PC-9 (cell line): ENCODE measurements around the gene KRT16. TPM values are rescaled to one million over a fixed set of nuclear protein-coding genes. Genes with fewer than 3 reads are reported as not detected.

Source experiments
- BruUV-seq: library from RNA; stranded (reverse); fragments of 400-500 nt; replicated peaks from 2 replicates; lab custom pipeline; 2021; lab: Mats Ljungman, UMichigan
- CTCF ChIA-PET: fragments of 300-600 bp; sonication (Branson Sonifier 250); formaldehyde crosslinking; loops from one replicate; lab custom pipeline; 2022; ENCODE audit warnings: antibody characterized with exemption; lab: Charles Lee
- POLR2A ChIA-PET: fragments of 300-600 bp; sonication (Branson Sonifier 250); formaldehyde crosslinking; loops from one replicate; lab custom pipeline; 2022; ENCODE audit warnings: antibody characterized with exemption; ENCODE audit not compliant: unreplicated experiment; lab: Charles Lee
- DNase-seq, 2 experiments: peaks; one replicate each; pipeline versions ENCODE4 v3.0.0 to v3.0.0-alpha.2; 2015 to 2022; ENCODE audit warnings: mixed read lengths in 1 of 2
- H2AFZ ChIP-seq: fragments of 200-600 bp; sonication (generic); 2 replicates; pipeline ENCODE4 v1.8.1; 2017; ENCODE audit warnings: antibody characterized with exemption
- H3F3A ChIP-seq: fragments of 200-600 bp; sonication (generic); 2 replicates; pipeline ENCODE4 v1.8.1; 2017; ENCODE audit warnings: antibody characterized with exemption, mild to moderate bottlenecking, low read depth; ENCODE audit not compliant: insufficient read depth
- H3K27ac ChIP-seq: fragments of 200-600 bp; sonication (generic); 2 replicates; pipeline ENCODE4 v1.6.1; 2016; ENCODE audit warnings: mixed run types
- H3K27me3 ChIP-seq: fragments of 200-600 bp; sonication (generic); 2 replicates; pipeline ENCODE4 v1.6.1; 2016; ENCODE audit warnings: low read depth, mixed run types; ENCODE audit not compliant: insufficient read depth
- H3K36me3 ChIP-seq: fragments of 200-600 bp; sonication (generic); 2 replicates; pipeline ENCODE4 v1.6.1; 2016; ENCODE audit warnings: low read depth, mixed run types
- H3K4me1 ChIP-seq: fragments of 200-600 bp; sonication (generic); replicated peaks from 2 replicates; pipeline ENCODE4 v1.6.1; 2016; ENCODE audit warnings: mixed run types; ENCODE audit not compliant: insufficient read depth
- H3K4me2 ChIP-seq: fragments of 200-600 bp; sonication (generic); 2 replicates; pipeline ENCODE4 v1.6.1; 2017; ENCODE audit warnings: mixed run types
- H3K4me3 ChIP-seq: fragments of 200-600 bp; sonication (generic); 2 replicates; pipeline ENCODE4 v1.6.1; 2016; ENCODE audit warnings: mixed run types
- H3K79me2 ChIP-seq: fragments of 200-600 bp; sonication (generic); 2 replicates; pipeline ENCODE4 v1.6.1; 2017; ENCODE audit warnings: low read depth, mixed run types
- H3K9me2 ChIP-seq: fragments of 200-600 bp; sonication (generic); 2 replicates; pipeline ENCODE4 v1.8.1; 2017; ENCODE audit warnings: mild to moderate bottlenecking; ENCODE audit not compliant: insufficient read depth
- H3K9me3 ChIP-seq: fragments of 200-600 bp; sonication (generic); 2 replicates; pipeline ENCODE4 v1.8.1; 2016; ENCODE audit warnings: low read depth; ENCODE audit not compliant: insufficient read depth
- H4K20me1 ChIP-seq: fragments of 200-600 bp; sonication (generic); 2 replicates; pipeline ENCODE4 v1.8.1; 2017; ENCODE audit not compliant: insufficient read depth
- EZH2 ChIP-seq: fragments of 200-600 bp; sonication (generic); IDR thresholded peaks from 2 replicates; pipeline ENCODE4 v1.8.0; 2017; ENCODE audit warnings: antibody characterized with exemption, low read depth
- intact Hi-C: fragments of 100-400 bp; cut with micrococcal nuclease; formaldehyde crosslinking; loops from one replicate; pipeline ENCODE4 v1.10.0; 2022; ENCODE audit not compliant: unreplicated experiment
- total RNA-seq: library from RNA; stranded (reverse); gene quantifications from 2 replicates; pipeline ENCODE4 v1.2.3, GENCODE V29; 2021
- TF ChIP-seq, protein P1 (sequence below): fragments of 200-600 bp; sonication (generic); conservative IDR thresholded peaks from 2 replicates; pipeline ENCODE4 v1.6.1; 2017; ENCODE audit warnings: mixed run types, antibody characterized with exemption, mild to moderate bottlenecking, moderate library complexity

KRT16 gene
- total RNA-seq, 1 experiment from 2014 or later: 41.7 TPM

- Histone ChIP-seq H3K9me3 (no peaks in the 10 kb centered on the region), H3K27me3 (no peaks in the 10 kb centered on the region), H3K4me2 (no peak overlapping the region), H3K9me2 (no peaks in the 10 kb centered on the region), H4K20me1 (no peaks in the 10 kb centered on the region), H3K4me1 (no peaks in the 10 kb centered on the region; the same call in 1 of the 2 replicates), H3K79me2 (no peaks in the 10 kb centered on the region), H3F3A (no peaks in the 10 kb centered on the region), H3K4me3 (no peak overlapping the region), H2AFZ (no peak overlapping the region), H3K27ac (no peak overlapping the region), H3K36me3 (no peaks in the 10 kb centered on the region)
- TF ChIP-seq, protein P1, sequence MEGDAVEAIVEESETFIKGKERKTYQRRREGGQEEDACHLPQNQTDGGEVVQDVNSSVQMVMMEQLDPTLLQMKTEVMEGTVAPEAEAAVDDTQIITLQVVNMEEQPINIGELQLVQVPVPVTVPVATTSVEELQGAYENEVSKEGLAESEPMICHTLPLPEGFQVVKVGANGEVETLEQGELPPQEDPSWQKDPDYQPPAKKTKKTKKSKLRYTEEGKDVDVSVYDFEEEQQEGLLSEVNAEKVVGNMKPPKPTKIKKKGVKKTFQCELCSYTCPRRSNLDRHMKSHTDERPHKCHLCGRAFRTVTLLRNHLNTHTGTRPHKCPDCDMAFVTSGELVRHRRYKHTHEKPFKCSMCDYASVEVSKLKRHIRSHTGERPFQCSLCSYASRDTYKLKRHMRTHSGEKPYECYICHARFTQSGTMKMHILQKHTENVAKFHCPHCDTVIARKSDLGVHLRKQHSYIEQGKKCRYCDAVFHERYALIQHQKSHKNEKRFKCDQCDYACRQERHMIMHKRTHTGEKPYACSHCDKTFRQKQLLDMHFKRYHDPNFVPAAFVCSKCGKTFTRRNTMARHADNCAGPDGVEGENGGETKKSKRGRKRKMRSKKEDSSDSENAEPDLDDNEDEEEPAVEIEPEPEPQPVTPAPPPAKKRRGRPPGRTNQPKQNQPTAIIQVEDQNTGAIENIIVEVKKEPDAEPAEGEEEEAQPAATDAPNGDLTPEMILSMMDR: no peak; the same call in 1 of the 2 replicates
- no peak for TF ChIP-seq EZH2
- intact Hi-C loops: no loop called here
- CTCF ChIA-PET: no interaction called here
- peak in 1 of 2 experiments; percentile 39 for DNase-seq
- POLR2A ChIA-PET: no interaction called here
- BruUV-seq: no TSS peak
These were observed 10.0 kb downstream of the KRT16 start for GRCh38 chr17:41602524-41602923.

GRCh38 chr17:41600318-41600717, 12.2 kb downstream of the KRT16 start:
- intact Hi-C loops: no loop called here
- CTCF ChIA-PET: interaction anchor here (0.9 kb wide), 1 partner anchor 63 kb away, joined by 3 read pairs; no protein-coding TSS in a partner anchor
- TF ChIP-seq EZH2: no peak
- TF ChIP-seq, protein P1: no peak

DNA sequence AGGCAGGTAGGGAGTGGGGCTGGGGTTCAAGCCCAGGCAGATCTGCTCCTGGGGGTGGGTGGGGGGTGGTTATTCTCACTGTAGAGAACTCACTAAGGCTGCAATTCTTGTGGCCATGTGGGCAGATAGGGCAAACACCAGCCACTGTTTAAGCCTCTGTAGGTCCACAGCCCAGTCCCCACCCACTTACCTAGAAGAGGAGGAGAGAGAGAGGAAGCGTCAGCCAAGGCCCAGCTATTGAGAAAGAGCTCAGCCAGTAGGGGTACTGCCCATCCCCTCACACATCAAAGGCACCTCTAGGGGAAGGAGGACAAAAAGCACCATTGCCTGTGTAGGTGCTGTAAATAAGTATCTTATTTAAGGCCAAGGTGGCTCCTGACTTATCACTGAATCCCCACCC, 12.9 kb downstream of the KRT16 start:
- no peaks in the 10 kb centered on the region for H3K9me3 ChIP-seq
- no peaks in the 10 kb centered on the region for H4K20me1 ChIP-seq
- no peak for DNase-seq
- H3F3A ChIP-seq: no peaks in the 10 kb centered on the region
- H3K36me3 ChIP-seq: no peaks in the 10 kb centered on the region
- no peak overlapping the region for H3K27ac ChIP-seq
- H3K27me3 ChIP-seq: no peaks in the 10 kb centered on the region
- no peaks in the 10 kb centered on the region; the same call in 1 of the 2 replicates for H3K4me1 ChIP-seq
- H2AFZ ChIP-seq: no peak overlapping the region
- no peak overlapping the region for H3K4me2 ChIP-seq
- ChIA-PET POLR2A (no interaction called here), CTCF (interaction anchor here (0.9 kb wide), 1 partner anchor 63 kb away, joined by 3 read pairs; no protein-coding TSS in a partner anchor)
- no peaks in the 10 kb centered on the region for H3K9me2 ChIP-seq
- no TSS peak for BruUV-seq
- no peaks in the 10 kb centered on the region for H3K79me2 ChIP-seq
- no peak overlapping the region for H3K4me3 ChIP-seq
- intact Hi-C loops: no loop called here
- TF ChIP-seq EZH2: no peak
- TF ChIP-seq, protein P1: no peak

More at GRCh38 chr17:41600318-41600717, 12.2 kb downstream of the KRT16 start:
- no TSS peak for BruUV-seq
- Histone ChIP-seq H4K20me1 (no peaks in the 10 kb centered on the region), H3K27me3 (no peaks in the 10 kb centered on the region), H3K36me3 (no peaks in the 10 kb centered on the region), H3K4me3 (no peak overlapping the region), H3F3A (no peaks in the 10 kb centered on the region), H3K4me1 (no peaks in the 10 kb centered on the region; the same call in 1 of the 2 replicates), H3K27ac (no peak overlapping the region), H3K9me3 (no peaks in the 10 kb centered on the region), H3K79me2 (no peaks in the 10 kb centered on the region), H3K9me2 (no peaks in the 10 kb centered on the region), H3K4me2 (no peak overlapping the region), H2AFZ (no peak overlapping the region)
- DNase-seq: no peak
- POLR2A ChIA-PET: no interaction called here
